NAMALWA (cell line): ENCODE results near the gene DEAF1.

Source experiments
- DNase-seq: peaks from one replicate; pipeline ENCODE4 v3.0.0-alpha.2; 2015; ENCODE audit warnings: low spot score

The DEAF1 gene

GRCh38 chr11:610146-610801 lies 84.7 kb downstream of the DEAF1 start:
- DNase-seq, result no peak

GRCh38 chr11:609341-609811 lies 85.6 kb downstream of the DEAF1 start:
- DNase-seq, result no peak

- DNase-seq, result no peak
Measured at GRCh38 chr11:608791-609251, 86.2 kb downstream of the DEAF1 start.

GRCh38 chr11:607971-608659 lies 86.9 kb downstream of the DEAF1 start:
- no peak for DNase-seq

GRCh38 chr11:607020-607780 lies 87.8 kb downstream of the DEAF1 start:
- DNase-seq, result no peak

- DNase-seq, result no peak
Measured at GRCh38 chr11:606245-606644, 88.8 kb downstream of the DEAF1 start.

- no peak for DNase-seq
Measured at GRCh38 chr11:605286-606129, 89.5 kb downstream of the DEAF1 start.

GRCh38 chr11:603154-603553 lies 91.9 kb downstream of the DEAF1 start:
- DNase-seq, result no peak

- DNase-seq, result no peak
Measured at GRCh38 chr11:601573-602245, 93.3 kb downstream of the DEAF1 start.

GRCh38 chr11:598005-598680 lies 96.9 kb downstream of the DEAF1 start:
- no peak for DNase-seq

- DNase-seq, result no peak
Measured at GRCh38 chr11:597166-597725, 97.8 kb downstream of the DEAF1 start.

GRCh38 chr11:596374-596773 lies 98.6 kb downstream of the DEAF1 start:
- DNase-seq, result no peak

- DNase-seq, result no peak
Measured at GRCh38 chr11:595400-595799, 99.6 kb downstream of the DEAF1 start.
